Measurements from ENCODE around the gene CRYL1.

Gene CRYL1

DNA sequence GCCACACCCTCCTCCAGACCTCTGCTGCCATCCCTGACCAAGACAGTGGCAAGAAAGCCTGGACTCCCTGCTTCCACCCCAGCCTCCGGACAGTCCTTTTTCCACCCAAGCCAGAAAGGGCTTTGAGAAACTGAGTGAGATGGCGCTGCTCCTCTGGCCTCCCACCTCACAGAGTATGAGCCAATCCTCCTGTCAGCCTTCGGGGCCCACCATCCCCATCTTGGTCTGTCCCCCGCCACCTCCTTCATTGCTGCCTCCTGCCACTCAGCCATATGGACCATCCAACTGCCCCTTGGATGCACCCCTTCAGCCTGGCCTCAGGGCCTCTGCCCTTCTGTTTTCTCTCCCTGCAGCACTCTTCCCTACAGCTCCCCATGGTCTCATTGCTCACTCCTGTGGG lies 125.7 kb downstream of the CRYL1 start:
- no peak overlapping the region for H3K27ac ChIP-seq

GRCh38 chr13:20399515-20399914 lies 126.1 kb downstream of the CRYL1 start:
- no peak overlapping the region for H3K27ac ChIP-seq
- no peak for TF ChIP-seq CTCF (conservative IDR thresholded peaks at IDR 0.05)

More for the DNA sequence above, 125.7 kb downstream of the CRYL1 start:
- no peak for TF ChIP-seq CTCF (conservative IDR thresholded peaks at IDR 0.05)
- no peak for TF ChIP-seq ZFX (IDR thresholded peaks at IDR 0.05)

GRCh38 chr13:20398459-20398858 lies 127.2 kb downstream of the CRYL1 start:
- no peak overlapping the region for H3K27ac ChIP-seq
- no peak for TF ChIP-seq ZFX (IDR thresholded peaks at IDR 0.05)
- TF ChIP-seq CTCF (conservative IDR thresholded peaks at IDR 0.05), result no peak

GRCh38 chr13:20397896-20398295 lies 127.8 kb downstream of the CRYL1 start:
- no peak for TF ChIP-seq CTCF (conservative IDR thresholded peaks at IDR 0.05)
- TF ChIP-seq ZFX (IDR thresholded peaks at IDR 0.05), result no peak
- H3K27ac ChIP-seq, result no peak overlapping the region

- no peak overlapping the region for H3K27ac ChIP-seq
- no peak for TF ChIP-seq CTCF (conservative IDR thresholded peaks at IDR 0.05)
- TF ChIP-seq ZFX (IDR thresholded peaks at IDR 0.05), result no peak
Observed at GRCh38 chr13:20395061-20395916, 130.4 kb downstream of the CRYL1 start.

GRCh38 chr13:20394506-20394905 lies 131.2 kb downstream of the CRYL1 start:
- TF ChIP-seq ZFX (IDR thresholded peaks at IDR 0.05) (no peak), CTCF (conservative IDR thresholded peaks at IDR 0.05) (no peak)
- H3K27ac ChIP-seq, result no peak overlapping the region

- TF ChIP-seq CTCF (conservative IDR thresholded peaks at IDR 0.05) (no peak), ZFX (IDR thresholded peaks at IDR 0.05) (no peak)
- H3K27ac ChIP-seq, result no peak overlapping the region
Observed at GRCh38 chr13:20394169-20394501, 131.5 kb downstream of the CRYL1 start.

Data from C4-2B (cell line).